Fibroblast of skin of right quadriceps (primary cell): ENCODE data around the gene SRCIN1.
"Not testable (repeated sequence)": the region's sequence is repeated elsewhere in the genome, so short reads cannot be mapped to it uniquely, and the experiment has no call there.

Experiments used
- DNase-seq: peaks from one replicate; pipeline ENCODE4 v3.0.0-alpha.2; 2013

Gene SRCIN1

GRCh38 chr17:38605841-38606645, at the start of gene SRCIN1:
Gene SRCIN1 (minus strand): TSS chr17:38605952. CDS start chr17:38605705, 247 bp downstream.
- peak; percentile 12 for DNase-seq

- no peak for DNase-seq
Measured at GRCh38 chr17:38654411-38655398, 49.0 kb upstream of the SRCIN1 start.

DNA sequence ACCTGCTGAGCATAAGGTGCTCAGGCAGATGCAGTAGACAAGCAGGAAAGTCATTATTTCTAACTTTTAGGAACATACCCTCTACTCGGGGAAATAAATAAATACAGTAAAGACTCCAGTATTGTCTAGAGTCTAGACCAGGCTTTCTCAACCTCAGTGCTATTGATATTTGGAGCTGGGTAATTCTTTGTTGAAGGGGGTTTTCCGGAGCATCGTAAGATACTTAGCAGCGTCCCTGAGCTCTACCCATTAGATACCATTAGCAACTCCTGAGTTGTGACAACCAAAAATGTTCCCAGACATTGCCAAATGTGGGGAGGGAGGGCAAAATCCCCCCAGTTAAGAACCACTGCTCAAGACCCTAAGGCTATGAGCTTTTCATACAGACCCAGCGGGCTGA, 47.9 kb upstream of the SRCIN1 start:
- no peak for DNase-seq

DNA sequence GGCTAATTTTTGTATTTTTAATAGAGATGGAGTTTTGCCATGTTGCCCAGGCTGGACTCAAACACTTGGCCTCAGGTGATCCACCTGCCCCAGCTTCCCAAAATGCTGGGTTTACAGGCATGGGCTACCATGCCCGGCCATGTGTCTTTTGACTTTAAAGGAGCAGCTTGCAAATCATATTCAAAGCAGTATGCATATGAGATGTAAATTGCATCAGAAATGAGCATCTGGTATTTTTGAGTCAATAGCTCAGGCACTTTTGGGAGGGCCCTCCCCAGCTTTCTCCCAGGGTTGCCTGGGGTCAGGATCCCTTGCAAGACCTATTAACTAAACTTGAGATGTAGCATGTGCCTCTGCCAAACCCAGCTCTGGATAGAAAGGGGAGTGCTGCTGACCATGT, 47.5 kb upstream of the SRCIN1 start:
- no peak for DNase-seq

DNA sequence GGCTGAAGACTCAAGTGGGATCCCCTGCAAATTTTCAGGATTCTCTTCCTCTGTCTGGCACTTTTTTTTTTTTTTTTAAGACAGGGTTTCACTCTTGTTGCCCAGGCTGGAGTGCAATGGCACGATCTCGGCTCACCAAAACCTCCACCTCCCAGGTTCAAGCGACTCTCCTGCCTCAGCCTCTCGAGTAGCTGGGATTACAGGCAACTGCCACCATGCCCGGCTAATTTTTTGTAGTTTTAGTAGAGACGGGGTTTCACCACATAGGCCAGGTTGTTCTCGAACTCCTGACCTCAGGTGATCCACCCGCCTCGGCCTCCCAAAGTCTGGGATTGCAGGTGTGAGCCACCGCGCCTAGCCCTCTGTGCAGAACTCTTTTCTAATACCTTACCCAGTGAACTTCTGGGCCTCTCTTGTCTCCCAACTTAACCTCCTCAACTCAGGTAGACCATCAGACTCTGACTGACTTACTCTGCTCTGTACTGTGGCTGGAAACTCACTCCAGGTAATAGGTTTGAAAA, 45.0 kb upstream of the SRCIN1 start:
- not testable (repeated sequence) for DNase-seq

DNA sequence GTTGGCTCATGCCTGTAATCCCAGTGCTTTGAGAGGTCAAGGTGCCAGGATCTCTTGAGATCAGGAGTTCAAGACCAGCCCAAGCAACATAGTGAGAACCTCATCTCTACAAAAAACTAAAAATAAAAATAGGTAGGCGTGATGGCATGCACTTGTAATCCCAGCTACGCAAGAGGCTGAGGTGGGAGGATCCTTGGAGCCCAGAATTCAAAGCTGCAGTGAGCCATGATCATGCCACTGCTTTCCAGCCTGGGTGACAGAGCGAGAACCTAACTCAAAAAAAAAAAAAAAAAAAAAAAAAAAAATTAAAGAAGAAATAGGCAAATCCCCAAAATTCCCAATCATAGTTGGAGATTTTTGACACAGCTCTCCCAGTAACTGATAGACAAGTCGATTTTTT, 32.2 kb upstream of the SRCIN1 start:
- DNase-seq: no peak

DNA sequence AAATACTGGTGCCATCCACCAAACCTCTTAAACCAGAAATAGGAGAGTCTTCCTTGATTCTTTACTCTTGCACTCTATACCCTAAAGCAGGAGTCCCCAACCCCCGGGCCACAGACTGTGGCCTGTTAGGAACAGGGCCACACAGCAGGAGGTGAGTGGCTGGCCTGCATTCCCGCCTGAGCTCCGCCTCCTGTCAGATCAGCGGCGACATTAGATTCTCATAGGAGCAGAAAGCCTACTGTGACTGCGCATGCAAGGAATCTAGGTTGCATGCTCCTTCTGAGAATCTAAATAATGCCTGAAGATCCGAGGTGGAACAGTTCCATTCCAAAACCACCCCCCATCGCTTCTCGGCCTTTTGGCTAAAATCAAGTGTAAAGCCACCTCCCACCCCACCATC, 30.3 kb upstream of the SRCIN1 start:
- DNase-seq: no peak

DNA sequence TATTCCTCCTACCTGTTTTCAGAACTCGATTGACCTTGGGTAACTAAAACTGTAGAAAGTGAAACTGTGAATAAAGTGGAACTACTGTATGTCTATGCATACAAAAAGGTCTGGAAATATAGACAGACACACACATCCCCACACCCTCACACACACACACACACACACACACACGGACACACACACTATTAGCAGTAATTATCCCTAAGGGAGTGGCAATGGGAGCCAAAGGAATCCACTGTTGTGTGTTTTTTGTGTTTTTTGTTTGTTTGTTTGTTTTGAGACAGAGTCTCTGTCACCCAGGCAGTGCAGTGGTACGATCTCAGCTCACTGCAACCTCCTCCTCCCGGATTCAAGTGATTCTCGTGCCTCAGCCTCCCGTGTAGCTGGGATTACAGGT, 26.6 kb upstream of the SRCIN1 start:
- DNase-seq: no peak

DNA sequence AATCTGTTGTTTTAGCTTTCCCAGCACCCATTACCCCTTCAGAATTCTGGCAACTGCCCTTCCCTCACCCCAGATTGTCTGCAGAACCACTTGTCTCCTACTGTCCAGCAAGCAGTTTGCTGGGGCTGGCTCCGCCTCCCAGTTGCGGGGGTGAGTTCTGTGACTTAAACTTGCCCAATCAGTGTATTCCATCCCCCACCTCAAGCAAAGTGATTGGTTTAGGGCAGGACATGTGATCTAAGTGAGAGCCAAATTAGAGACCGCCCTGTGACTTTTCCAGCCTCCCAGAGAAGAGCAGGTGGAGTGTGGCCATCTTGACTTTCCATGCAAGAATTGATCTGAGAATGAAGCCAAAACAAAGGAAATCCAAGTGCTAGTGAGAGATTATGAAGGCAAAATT, 22.7 kb upstream of the SRCIN1 start:
- no peak for DNase-seq

- no peak for DNase-seq
Measured at GRCh38 chr17:38627957-38628356, 22.2 kb upstream of the SRCIN1 start.

DNA sequence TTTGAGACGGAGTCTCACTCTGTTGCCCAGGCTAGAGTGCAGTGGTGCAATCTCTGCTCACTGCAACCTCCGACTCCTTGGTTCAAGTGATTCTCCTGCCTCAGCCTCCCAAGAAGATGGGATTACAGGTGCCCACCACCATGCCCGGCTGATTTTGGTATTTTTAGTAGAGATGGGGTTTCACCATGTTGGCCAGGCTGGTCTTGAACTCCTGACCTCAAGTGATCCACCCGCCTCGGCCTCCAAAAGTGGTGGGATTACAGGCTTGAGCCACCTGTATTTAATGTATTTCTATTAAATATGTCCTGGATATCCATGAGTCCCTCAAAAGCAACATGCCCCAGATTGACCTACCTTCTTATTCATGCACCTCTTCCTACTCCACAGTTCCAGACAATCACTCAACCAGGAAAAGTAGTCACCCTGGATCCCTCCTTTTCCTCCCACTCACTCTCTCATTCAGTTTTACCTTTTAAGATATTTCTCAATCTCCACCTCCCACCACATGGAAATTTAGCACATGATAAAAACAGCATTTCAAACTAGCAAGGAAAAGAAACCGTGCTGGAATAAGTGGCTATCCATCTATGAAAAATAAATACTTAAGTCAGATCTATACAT, 21.0 kb upstream of the SRCIN1 start:
- not testable (repeated sequence) for DNase-seq

DNA sequence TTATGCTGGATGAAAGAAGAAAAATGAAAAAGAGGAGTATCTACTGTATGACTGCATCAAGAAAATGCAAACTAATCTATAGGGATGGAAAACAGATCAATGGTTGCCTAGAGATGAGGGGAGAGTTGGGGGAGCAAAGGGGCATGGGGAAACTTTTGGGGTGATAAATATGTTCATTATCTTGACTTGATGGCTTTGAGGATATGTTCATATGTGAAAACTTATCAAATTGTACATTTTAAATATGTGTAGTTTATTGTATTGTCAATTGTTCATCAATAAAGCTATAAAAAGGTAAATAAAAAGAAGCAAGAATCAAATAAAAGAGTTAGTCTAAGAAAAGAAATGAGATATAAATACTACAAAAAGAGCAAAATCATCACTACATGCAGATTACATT, 19.7 kb upstream of the SRCIN1 start:
- DNase-seq: no peak

GRCh38 chr17:38624782-38625355, 19.1 kb upstream of the SRCIN1 start:
- not testable (repeated sequence) for DNase-seq

GRCh38 chr17:38621538-38621937, 15.8 kb upstream of the SRCIN1 start:
- no peak for DNase-seq

DNA sequence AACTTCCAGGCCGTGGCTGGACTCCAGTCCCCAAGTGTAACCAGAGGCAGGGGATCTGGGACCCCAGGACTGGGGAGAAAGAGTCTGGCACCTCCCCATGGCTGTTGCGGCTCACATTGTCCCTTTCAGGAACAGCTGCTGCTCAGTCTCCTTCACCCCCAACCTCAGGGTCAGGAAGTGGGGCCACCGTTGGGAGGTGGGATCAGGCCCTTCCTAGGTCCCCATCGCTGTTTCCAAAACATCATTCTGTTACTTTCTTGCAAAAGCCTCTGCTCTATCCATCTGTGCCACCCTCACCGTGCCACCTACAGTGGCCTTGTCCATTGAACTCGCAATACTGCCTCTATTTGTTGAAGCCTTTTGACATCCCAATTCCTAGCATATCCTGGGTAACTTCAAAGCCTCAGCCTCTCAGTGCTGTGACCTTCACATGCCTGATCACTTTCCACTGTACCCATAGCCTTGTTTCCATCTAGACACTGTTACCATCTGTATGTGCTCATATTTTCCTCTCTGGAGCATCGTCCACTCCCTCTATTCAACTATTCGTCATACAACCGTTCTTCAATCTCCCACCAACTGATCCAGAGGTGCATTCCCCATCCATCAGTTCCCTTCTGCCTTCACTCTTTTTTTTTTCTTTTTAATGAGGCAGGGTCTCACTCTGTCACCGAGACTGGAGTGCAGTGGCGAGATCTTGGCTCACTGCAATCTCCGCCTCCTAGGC, 15.0 kb upstream of the SRCIN1 start:
- no peak for DNase-seq

GRCh38 chr17:38619937-38620550, 14.3 kb upstream of the SRCIN1 start:
- no peak for DNase-seq

DNA sequence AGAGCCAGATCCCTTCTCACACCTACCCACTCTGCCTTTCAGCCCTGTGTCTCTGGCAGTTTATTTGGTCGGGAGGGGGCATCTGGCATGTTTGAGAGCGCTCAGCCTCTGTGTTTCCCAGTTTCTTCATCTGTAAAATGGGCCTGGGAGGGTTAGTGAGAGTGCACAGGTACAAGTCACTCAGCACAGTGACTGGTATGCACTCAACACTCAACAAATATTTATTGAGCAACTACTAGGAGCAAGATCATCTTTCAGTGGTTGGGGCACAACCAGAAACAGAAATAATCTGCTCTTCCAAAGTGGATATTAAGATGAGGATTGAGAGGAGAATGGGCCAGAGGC, 13.7 kb upstream of the SRCIN1 start:
- DNase-seq: no peak

DNA sequence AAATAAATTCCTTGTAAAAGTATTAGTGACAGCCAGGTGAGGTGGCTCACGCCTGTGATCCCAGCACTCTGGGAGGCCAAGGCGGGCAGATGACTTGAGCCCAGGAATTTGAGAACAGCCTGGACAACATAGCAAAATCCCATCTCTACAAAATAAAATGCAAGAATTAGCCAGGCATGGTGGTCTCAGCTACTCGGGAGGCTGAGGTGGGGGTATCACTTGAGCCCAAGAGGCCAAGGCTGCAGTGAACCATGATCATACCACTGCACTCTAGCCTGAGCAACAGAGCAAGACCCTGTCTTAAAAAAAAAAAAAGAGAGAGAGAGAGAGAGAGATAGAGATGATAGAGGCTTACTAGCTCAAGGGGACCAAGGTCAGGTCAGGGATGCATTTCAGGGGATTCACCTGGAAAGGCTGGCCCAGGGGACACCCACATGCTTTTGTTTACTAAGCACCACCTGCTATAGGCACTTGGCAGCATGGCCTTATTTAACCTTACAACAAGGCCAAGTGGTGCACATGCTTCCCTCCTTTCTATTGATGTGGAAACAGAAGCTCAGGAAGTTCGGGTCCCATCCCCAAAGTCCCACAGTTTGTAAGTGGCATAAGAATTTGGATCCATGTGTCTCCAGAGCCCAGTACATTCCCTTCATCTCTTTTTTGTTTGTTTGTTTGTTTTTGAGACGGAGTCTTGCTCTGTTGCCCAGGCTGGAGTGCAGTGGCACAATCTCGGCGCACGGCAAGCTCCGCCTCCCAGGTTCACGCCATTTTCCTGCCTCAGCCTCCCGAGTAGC, 12.4 kb upstream of the SRCIN1 start:
- no peak for DNase-seq

DNA sequence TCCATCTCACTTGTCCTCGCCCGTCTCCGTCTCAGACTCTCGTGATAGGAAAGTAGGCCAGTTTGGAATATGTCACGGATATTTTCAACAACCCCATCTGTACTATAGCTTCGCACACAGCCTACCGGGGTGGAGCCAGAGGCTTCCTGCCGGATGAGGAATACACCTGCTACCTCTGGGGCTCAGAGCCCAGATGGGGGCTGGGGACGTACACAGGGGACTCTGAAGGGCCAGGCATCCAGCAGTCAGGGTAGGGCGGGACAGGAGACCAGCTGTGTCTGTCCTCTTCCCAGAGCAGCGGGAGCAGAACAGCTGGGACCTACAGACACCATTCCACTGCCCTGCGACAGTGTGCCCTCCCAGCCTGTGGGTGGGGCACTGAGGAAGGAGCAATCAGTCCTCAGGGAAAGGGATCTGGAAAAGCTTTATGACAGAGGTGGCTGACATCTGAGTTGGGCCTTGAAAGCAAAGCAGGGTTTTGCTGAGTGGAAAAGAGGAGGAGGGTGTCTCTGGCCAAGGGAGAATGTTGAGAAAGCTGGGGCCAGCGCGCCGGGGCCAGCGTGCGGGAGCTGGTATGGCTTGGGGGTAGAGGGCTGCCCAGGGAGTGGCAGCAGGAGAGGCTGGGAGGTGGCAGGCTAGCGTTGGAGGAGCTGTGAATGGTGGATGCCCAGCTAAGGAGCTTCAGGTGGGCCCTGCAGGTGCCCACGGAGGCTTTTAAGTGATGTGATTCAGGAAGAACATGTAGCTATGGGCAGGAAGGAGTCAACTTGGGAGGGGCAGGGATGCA, 11.5 kb upstream of the SRCIN1 start:
- no peak for DNase-seq

- DNase-seq: no peak
Measured at GRCh38 chr17:38616361-38616760, 10.6 kb upstream of the SRCIN1 start.
